ENCODE data around the gene ME1. TPM values are rescaled to one million over a fixed set of nuclear protein-coding genes. Genes with fewer than 3 reads are reported as not detected.

Gene ME1
- total RNA-seq, 1 donor from 2014 or later: 12.8 TPM

GRCh38 chr6:83472767-83473166 is 41.9 kb upstream of the ME1 start:
- no peak overlapping the region for H3K27ac ChIP-seq
- intact Hi-C loops (cut with DNase I): no loop called here
- H3K4me3 ChIP-seq: no peak overlapping the region
- H3K4me1 ChIP-seq: no peaks in the 10 kb centered on the region
- H3K27me3 ChIP-seq: no peaks in the 10 kb centered on the region
- H3K9me3 ChIP-seq: no peaks in the 10 kb centered on the region
- no peak for TF ChIP-seq CTCF (IDR thresholded peaks at IDR 0.05)
- no peak for TF ChIP-seq POLR2A (IDR thresholded peaks at IDR 0.05)
- TF ChIP-seq POLR2AphosphoS5 (IDR thresholded peaks at IDR 0.05; ENCODE audit: insufficient read depth in 1 of 2, low read depth in 1 of 2): no peak
- no peaks in the 10 kb centered on the region for H3K36me3 ChIP-seq
- DNase-seq (ENCODE audit: extremely low spot score in 2 of 2): no peak

- H3K4me3 ChIP-seq: no peak overlapping the region
- TF ChIP-seq POLR2A (IDR thresholded peaks at IDR 0.05): no peak
- no peak for TF ChIP-seq POLR2AphosphoS5 (IDR thresholded peaks at IDR 0.05; ENCODE audit: insufficient read depth in 1 of 2, low read depth in 1 of 2)
- TF ChIP-seq CTCF (IDR thresholded peaks at IDR 0.05): no peak
- no peaks in the 10 kb centered on the region for H3K4me1 ChIP-seq
- no peaks in the 10 kb centered on the region for H3K27me3 ChIP-seq
- intact Hi-C loops (cut with DNase I): no loop called here
- no peaks in the 10 kb centered on the region for H3K9me3 ChIP-seq
- H3K27ac ChIP-seq: no peak overlapping the region
- no peak for DNase-seq (ENCODE audit: extremely low spot score in 2 of 2)
- H3K36me3 ChIP-seq: no peaks in the 10 kb centered on the region
These were observed 39.7 kb upstream of the ME1 start for GRCh38 chr6:83470587-83470986.

GRCh38 chr6:83470001-83470400 is 39.1 kb upstream of the ME1 start:
- no peak for TF ChIP-seq POLR2A (IDR thresholded peaks at IDR 0.05)
- TF ChIP-seq CTCF (IDR thresholded peaks at IDR 0.05): no peak
- TF ChIP-seq POLR2AphosphoS5 (IDR thresholded peaks at IDR 0.05; ENCODE audit: insufficient read depth in 1 of 2, low read depth in 1 of 2): no peak
- no peak overlapping the region for H3K27ac ChIP-seq
- no peaks in the 10 kb centered on the region for H3K36me3 ChIP-seq
- no peak for DNase-seq (ENCODE audit: extremely low spot score in 2 of 2)
- intact Hi-C loops (cut with DNase I): no loop called here
- H3K4me1 ChIP-seq: no peaks in the 10 kb centered on the region
- H3K4me3 ChIP-seq: no peak overlapping the region
- H3K27me3 ChIP-seq: no peaks in the 10 kb centered on the region
- H3K9me3 ChIP-seq: no peaks in the 10 kb centered on the region

GRCh38 chr6:83467620-83468036 is 36.8 kb upstream of the ME1 start:
- Histone ChIP-seq H3K9me3 (no peaks in the 10 kb centered on the region), H3K36me3 (no peaks in the 10 kb centered on the region), H3K4me1 (no peaks in the 10 kb centered on the region), H3K27ac (no peak overlapping the region), H3K4me3 (no peak overlapping the region), H3K27me3 (no peaks in the 10 kb centered on the region)
- intact Hi-C loops (cut with DNase I): no loop called here
- no peak for DNase-seq (ENCODE audit: extremely low spot score in 2 of 2)
- TF ChIP-seq POLR2A (IDR thresholded peaks at IDR 0.05): no peak
- TF ChIP-seq CTCF (IDR thresholded peaks at IDR 0.05): no peak
- TF ChIP-seq POLR2AphosphoS5 (IDR thresholded peaks at IDR 0.05; ENCODE audit: insufficient read depth in 1 of 2, low read depth in 1 of 2): no peak

GRCh38 chr6:83466328-83466727 is 35.5 kb upstream of the ME1 start:
- H3K27ac ChIP-seq: no peak overlapping the region
- intact Hi-C loops (cut with DNase I): no loop called here
- no peaks in the 10 kb centered on the region for H3K36me3 ChIP-seq
- no peaks in the 10 kb centered on the region for H3K9me3 ChIP-seq
- no peak overlapping the region for H3K4me3 ChIP-seq
- no peaks in the 10 kb centered on the region for H3K27me3 ChIP-seq
- H3K4me1 ChIP-seq: no peaks in the 10 kb centered on the region
- no peak for TF ChIP-seq POLR2A (IDR thresholded peaks at IDR 0.05)
- no peak for TF ChIP-seq CTCF (IDR thresholded peaks at IDR 0.05)
- TF ChIP-seq POLR2AphosphoS5 (IDR thresholded peaks at IDR 0.05; ENCODE audit: insufficient read depth in 1 of 2, low read depth in 1 of 2): no peak
- DNase-seq (ENCODE audit: extremely low spot score in 2 of 2): no peak

Measured in vagina (tissue), 2 donors.